HG02763 (cell line): Measurements from ENCODE around the gene FANCC.
A peak's percentile ranks its signal among the peaks of the same experiment; 100 is the strongest.
"Not testable (repeated sequence)": the region's sequence is repeated elsewhere in the genome, so short reads cannot be mapped to it uniquely, and the experiment has no call there.

Source experiments
- ATAC-seq: cut with Tn5 transposase; IDR thresholded peaks from one replicate; pipeline ENCODE4 v1.9.1; 2021; ENCODE audit warnings: mild to moderate bottlenecking, moderate library complexity; ENCODE audit not compliant: unreplicated experiment

The FANCC gene

GRCh38 chr9:95330720-95331404 is 13.4 kb upstream of the FANCC start:
- no peak for ATAC-seq

- not testable (repeated sequence) for ATAC-seq
Measured at GRCh38 chr9:95329061-95329460, 11.6 kb upstream of the FANCC start.

- no peak for ATAC-seq
Measured at GRCh38 chr9:95327239-95327865, 9.8 kb upstream of the FANCC start.

GRCh38 chr9:95325221-95325620 is 7.7 kb upstream of the FANCC start:
- ATAC-seq: no peak

GRCh38 chr9:95317893-95318211 is 343 bp upstream of the FANCC start:
- no peak for ATAC-seq

- ATAC-seq: peak; percentile 41
Measured at GRCh38 chr9:95316794-95317118, 753 bp downstream of the FANCC start.

DNA sequence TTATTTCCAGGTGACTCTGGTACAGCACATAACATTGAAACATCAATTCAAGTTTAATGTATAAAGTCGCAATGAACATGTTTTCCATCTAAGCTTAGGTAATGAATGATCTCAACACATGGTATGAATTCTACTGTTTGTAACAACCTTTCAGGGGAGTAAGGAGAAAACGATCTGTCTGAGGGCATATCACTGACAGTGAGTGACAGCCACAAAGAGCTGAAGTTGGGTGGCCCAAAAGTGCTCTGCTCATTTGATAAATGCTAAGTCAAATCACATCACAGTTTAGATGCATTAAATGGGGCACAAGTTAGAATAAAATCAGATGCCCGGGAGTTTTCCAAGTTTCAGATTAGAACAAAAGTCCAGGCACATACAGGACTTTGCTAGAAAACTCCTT is 1.2 kb downstream of the FANCC start:
- no peak for ATAC-seq

- ATAC-seq: no peak
Measured at GRCh38 chr9:95315108-95315746, 2.3 kb downstream of the FANCC start.

- ATAC-seq: no peak
Measured at GRCh38 chr9:95313010-95313498, 4.5 kb downstream of the FANCC start.

DNA sequence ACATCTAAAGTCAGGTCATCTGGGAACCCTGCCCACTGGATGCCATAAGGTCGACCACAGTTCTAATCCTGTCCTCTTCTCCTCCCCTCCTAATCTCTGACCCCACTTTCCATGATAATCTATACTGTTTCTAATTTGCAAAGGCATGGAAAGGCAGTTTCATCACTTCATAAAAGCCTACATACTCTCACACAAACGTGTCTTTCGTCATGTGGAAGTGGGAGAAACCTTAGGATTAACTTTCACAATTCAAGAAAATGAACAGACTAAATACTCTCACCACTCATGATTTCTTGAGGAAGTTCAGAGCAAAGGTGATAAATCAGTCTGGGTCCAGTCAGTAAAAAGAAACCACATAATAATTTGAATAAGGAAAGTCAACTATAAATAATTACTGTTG is 5.5 kb downstream of the FANCC start:
- ATAC-seq: no peak

- no peak for ATAC-seq
Measured at GRCh38 chr9:95307538-95307937, 10.0 kb downstream of the FANCC start.

- no peak for ATAC-seq
Measured at GRCh38 chr9:95306819-95307218, 10.7 kb downstream of the FANCC start.

DNA sequence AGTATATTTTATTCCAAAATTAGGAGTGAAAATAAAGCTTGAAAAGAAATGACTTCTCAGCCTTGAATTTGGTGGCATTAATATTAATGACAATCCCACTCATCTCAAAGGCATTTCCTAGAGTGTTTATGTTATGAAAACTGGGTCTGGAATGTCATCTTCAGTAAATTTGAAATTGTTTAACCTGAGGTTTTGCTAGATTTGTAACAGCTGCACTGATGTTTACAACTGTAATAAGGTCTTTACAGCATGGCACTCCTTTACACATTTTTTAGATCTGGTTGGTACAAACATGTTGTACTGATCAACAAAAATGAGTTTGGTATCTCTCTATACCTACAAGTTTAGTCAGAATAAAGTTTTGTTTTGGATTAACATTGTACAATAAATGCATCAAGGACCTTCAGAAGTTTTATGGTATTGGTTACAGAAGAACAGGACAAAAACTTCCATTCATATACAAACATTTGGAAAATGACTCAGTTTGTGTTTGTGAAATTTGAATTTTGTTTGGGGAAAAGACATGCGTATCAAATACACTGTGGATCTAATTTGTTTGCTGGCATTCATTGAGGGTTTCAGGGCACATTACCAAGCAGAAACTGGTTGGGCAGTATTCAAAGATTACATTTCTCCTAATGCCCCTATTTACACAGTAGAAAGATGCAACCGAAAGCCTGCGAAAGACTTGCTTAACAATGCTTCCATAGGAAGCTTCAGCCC is 11.6 kb downstream of the FANCC start:
- ATAC-seq: no peak

DNA sequence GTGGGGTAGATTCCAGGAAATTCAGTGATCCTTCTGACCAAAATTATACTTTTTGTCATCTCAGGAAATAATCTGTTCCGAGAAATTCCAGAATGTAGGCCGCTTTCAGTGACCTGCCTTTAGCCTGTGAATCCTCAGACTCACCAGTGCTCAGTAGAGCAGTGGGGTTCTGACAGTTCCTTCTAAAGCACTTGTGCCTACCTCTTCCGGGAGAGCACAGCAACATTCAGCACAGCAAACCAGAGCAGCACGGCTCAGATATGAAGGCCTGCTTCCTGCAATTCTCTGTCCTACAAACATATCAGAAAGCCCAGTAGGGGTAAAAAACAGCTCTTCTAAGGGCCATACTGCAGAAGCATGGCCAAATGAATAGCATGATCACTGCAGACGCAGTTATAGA is 15.0 kb downstream of the FANCC start:
- no peak for ATAC-seq

DNA sequence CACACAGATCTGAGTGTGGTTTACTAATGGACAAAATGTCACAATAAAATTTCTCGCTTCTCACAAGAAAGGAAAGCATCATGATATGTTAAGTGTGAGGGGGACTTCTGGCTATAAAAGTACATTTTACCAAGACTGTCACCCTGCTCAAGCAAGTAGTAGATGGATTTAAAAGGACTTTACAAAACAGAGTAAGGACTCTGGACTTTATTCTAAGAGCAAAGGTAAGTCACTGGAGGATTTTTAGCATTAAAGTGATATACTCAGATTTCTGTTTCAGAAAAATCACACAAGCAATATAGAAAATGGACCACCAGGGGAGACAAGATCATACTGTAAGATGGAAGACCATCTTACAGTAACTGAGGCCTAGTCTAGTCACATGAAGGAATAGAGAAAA is 19.7 kb downstream of the FANCC start:
- no peak for ATAC-seq

- ATAC-seq: no peak
Measured at GRCh38 chr9:95297316-95297715, 20.2 kb downstream of the FANCC start.

GRCh38 chr9:95296761-95297160 is 20.7 kb downstream of the FANCC start:
- no peak for ATAC-seq

DNA sequence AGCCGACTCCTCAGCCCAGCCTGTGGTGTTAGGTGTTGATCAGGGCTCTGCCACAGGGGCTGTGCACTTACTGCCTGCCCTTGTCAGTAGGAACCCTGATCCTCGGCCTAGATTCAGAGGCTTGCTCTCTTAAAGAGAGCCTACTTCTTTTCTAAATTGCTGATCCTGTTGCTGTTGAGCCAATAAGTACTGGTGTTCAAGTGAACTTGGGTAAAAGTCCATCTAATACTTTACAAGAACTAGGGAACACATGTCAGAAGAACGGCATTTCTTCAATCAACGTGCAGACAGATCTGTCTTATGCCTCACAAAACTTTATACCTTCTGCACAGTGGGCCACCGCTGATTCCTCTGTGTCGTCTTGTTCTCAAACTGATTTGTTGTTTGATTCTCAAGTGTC is 24.2 kb downstream of the FANCC start:
- ATAC-seq: not testable (repeated sequence)

DNA sequence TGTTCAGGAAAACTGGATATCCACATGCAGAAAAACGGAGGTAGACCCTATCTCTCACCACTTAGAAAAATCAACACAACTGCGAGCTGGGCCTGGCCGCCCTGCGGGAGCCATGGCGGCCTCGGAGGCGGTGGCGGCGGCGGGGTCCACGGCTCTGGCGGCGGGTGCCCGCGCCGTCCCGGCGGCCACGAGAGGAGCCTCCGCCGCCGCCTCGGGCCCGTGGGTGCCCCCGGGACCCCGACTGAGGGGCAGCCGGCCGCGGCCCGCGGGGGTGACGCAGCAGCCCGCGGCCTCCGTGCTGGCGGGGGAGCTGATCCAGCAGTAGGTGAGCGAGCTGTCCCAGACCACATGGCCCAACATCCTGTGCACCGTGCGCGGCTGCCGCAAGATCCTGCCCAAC is 25.3 kb downstream of the FANCC start:
- no peak for ATAC-seq

- no peak for ATAC-seq
Measured at GRCh38 chr9:95286151-95286550, 31.4 kb downstream of the FANCC start.

DNA sequence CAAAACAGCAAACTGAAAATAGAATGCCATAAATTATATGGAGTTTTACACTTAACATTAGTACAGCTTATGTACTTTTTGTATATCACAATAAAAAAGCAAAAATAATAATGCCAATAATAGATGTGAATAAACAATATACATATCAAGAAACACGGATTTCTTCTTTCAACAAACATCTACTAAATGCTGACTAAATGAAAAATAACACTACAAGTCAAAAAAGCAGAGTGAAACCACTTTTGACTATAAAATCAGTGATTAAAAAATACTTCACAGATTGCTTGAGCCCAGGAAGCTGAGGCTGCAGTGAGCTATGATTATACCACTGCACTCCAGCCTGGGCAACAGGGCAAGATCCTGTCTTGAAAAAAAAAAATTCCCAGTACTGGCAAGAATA is 32.2 kb downstream of the FANCC start:
- no peak for ATAC-seq
